Testis (tissue), 3 donors: ENCODE results near the gene EXOC4. TPM values are rescaled to one million over a fixed set of nuclear protein-coding genes. Genes with fewer than 3 reads are reported as not detected.

Source experiments
- DNase-seq: peaks from one replicate; pipeline ENCODE4 v3.0.0-alpha.2; 2019
- H3K27ac ChIP-seq, 2 donors: fragments of 200-600 bp; sonication (generic); one replicate each; pipeline ENCODE4 v1.5.1; 2019
- H3K27me3 ChIP-seq: fragments of 200-600 bp; sonication (generic); one replicate; pipeline ENCODE4 v1.5.1; 2019
- H3K36me3 ChIP-seq: fragments of 200-600 bp; sonication (generic); one replicate; pipeline ENCODE4 v1.5.1; 2017; ENCODE audit warnings: low read depth; ENCODE audit errors: missing control alignments
- H3K4me1 ChIP-seq: fragments of 200-600 bp; sonication (generic); one replicate; pipeline ENCODE4 v1.5.1; 2019
- H3K4me3 ChIP-seq, 2 donors: fragments of 200-600 bp; sonication (generic); one replicate each; pipeline ENCODE4 v1.5.1; 2017 to 2019
- H3K9me3 ChIP-seq: fragments of 200-600 bp; sonication (generic); one replicate; pipeline ENCODE4 v1.5.1; 2017
- CTCF ChIP-seq, 3 experiments: fragments of 450-650 bp in 2 of 3; fragments of 200-600 bp in 1 of 3; sonication (generic) in 1 of 3; IDR thresholded peaks; one replicate each; pipeline ENCODE4 v1.5.1; 2016 to 2019; ENCODE audit warnings: antibody characterized with exemption in 3 of 3, mild to moderate bottlenecking in 2 of 3, moderate library complexity in 1 of 3
- POLR2A ChIP-seq: fragments of 450-650 bp; IDR thresholded peaks from one replicate; pipeline ENCODE4 v1.6.1; 2017; ENCODE audit warnings: antibody characterized with exemption, mild to moderate bottlenecking, moderate library complexity
- WGBS, 2 donors: methylation state at CpG; one replicate each; pipeline ENCODE4 v1.1.5; 2018; 5-methylcytosine and 5-hydroxymethylcytosine counted together
- intact Hi-C: fragments of 100-400 bp; cut with DNase I; formaldehyde crosslinking; loops from one replicate; pipeline ENCODE4 v1.15.1; 2023; ENCODE audit warnings: low total_unique reads
- polyA plus RNA-seq: library from polyadenylated mRNA; stranded (reverse); fragments of 350-450 nt; fragmentation: Illumina TruSeq; extraction: RNeasy Lipid Tissue Mini Kit (QIAGEN cat#74804); gene quantifications from one replicate; pipeline ENCODE4 v1.2.3, GENCODE V29; 2014; ENCODE audit warnings: low read depth, low replicate concordance; ENCODE audit not compliant: insufficient read depth
- total RNA-seq, 2 donors: library from RNA; depleted of rRNA; stranded (reverse); fragments of >200 nt; gene quantifications; one replicate each; pipeline ENCODE4 v1.2.3, GENCODE V29; 2016

The EXOC4 gene
- total and polyA plus RNA-seq, 3 donors from 2014 or later, result 47.4 to 169 (median 142) TPM

GRCh38 chr7:134056816-134057215 is 803.9 kb downstream of the EXOC4 start:
- Histone ChIP-seq H3K36me3 (no peaks in the 10 kb centered on the region), H3K4me3 (no peak overlapping the region), H3K27me3 (no peaks in the 10 kb centered on the region), H3K27ac (no peak overlapping the region), H3K9me3 (no peaks in the 10 kb centered on the region), H3K4me1 (no peaks in the 10 kb centered on the region)
- DNase-seq, result no peak
- TF ChIP-seq POLR2A (no peak), CTCF (IDR thresholded peaks at IDR 0.05) (no peak)
- intact Hi-C loops, result no loop called here
- 72 to 86% methylated on average over 8 of the region's 8 CpGs for WGBS, 2 donors

GRCh38 chr7:134058521-134058920 is 805.6 kb downstream of the EXOC4 start:
- Histone ChIP-seq H3K9me3 (no peaks in the 10 kb centered on the region), H3K36me3 (no peaks in the 10 kb centered on the region), H3K4me1 (no peaks in the 10 kb centered on the region), H3K27me3 (no peaks in the 10 kb centered on the region), H3K27ac (no peak overlapping the region), H3K4me3 (no peak overlapping the region)
- DNase-seq, result no peak
- intact Hi-C loops, result no loop called here
- WGBS, 2 donors, result 85 to 89% methylated on average over 3 of the region's 3 CpGs
- TF ChIP-seq CTCF (IDR thresholded peaks at IDR 0.05) (no peak), POLR2A (no peak)

GRCh38 chr7:134058980-134059379 is 806.1 kb downstream of the EXOC4 start:
- intact Hi-C loops, result no loop called here
- Histone ChIP-seq H3K27ac (no peak overlapping the region), H3K36me3 (no peaks in the 10 kb centered on the region), H3K9me3 (no peaks in the 10 kb centered on the region), H3K4me1 (no peaks in the 10 kb centered on the region), H3K4me3 (no peak overlapping the region), H3K27me3 (no peaks in the 10 kb centered on the region)
- 73 to 87% methylated on average over 4 of the region's 4 CpGs for whole genome bisulfite sequencing, 2 donors
- TF ChIP-seq POLR2A (no peak), CTCF (IDR thresholded peaks at IDR 0.05) (no peak)
- DNase-seq, result peak; percentile 28

GRCh38 chr7:134059921-134060320 is 807.0 kb downstream of the EXOC4 start:
- Histone ChIP-seq H3K36me3 (no peaks in the 10 kb centered on the region), H3K9me3 (no peaks in the 10 kb centered on the region), H3K27ac (no peak overlapping the region), H3K4me1 (no peaks in the 10 kb centered on the region), H3K4me3 (no peak overlapping the region), H3K27me3 (no peaks in the 10 kb centered on the region)
- WGBS, 2 donors, result 52 to 95% methylated on average over 1 of the region's 1 CpG
- TF ChIP-seq POLR2A, result no peak
- no peak for TF ChIP-seq CTCF (IDR thresholded peaks at IDR 0.05)
- no peak for DNase-seq
- intact Hi-C loops, result no loop called here

GRCh38 chr7:134060874-134061273 is 808.0 kb downstream of the EXOC4 start:
- H3K4me3 ChIP-seq, result no peak overlapping the region
- no peaks in the 10 kb centered on the region for H3K27me3 ChIP-seq
- WGBS, 2 donors, result 85 to 88% methylated on average over 3 of the region's 3 CpGs

More at GRCh38 chr7:134060874-134061273, 808.0 kb downstream of the EXOC4 start:
- intact Hi-C loops, result no loop called here
- no peak for DNase-seq
- no peak for TF ChIP-seq CTCF (IDR thresholded peaks at IDR 0.05)
- no peak for TF ChIP-seq POLR2A
- H3K27ac ChIP-seq, result no peak overlapping the region
- H3K36me3 ChIP-seq, result no peaks in the 10 kb centered on the region
- H3K4me1 ChIP-seq, result no peaks in the 10 kb centered on the region
- H3K9me3 ChIP-seq, result no peaks in the 10 kb centered on the region
